ENCODE data around the gene TMEM203. TPM values are rescaled to one million over a fixed set of nuclear protein-coding genes. Genes with fewer than 3 reads are reported as not detected.

Gene TMEM203
- total and polyA plus RNA-seq, 2 of the 4 experiments (the other 2 are of a cell fraction) = 18.8 to 40.6 TPM

GRCh38 chr9:137188490-137189296, 16.8 kb downstream of the TMEM203 start, which contains the start of the genes ANAPC2 and SSNA1 (continued):
- TF ChIP-seq, protein P1, sequence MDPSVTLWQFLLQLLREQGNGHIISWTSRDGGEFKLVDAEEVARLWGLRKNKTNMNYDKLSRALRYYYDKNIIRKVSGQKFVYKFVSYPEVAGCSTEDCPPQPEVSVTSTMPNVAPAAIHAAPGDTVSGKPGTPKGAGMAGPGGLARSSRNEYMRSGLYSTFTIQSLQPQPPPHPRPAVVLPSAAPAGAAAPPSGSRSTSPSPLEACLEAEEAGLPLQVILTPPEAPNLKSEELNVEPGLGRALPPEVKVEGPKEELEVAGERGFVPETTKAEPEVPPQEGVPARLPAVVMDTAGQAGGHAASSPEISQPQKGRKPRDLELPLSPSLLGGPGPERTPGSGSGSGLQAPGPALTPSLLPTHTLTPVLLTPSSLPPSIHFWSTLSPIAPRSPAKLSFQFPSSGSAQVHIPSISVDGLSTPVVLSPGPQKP (IDR thresholded peaks at IDR 0.05; ENCODE audit: borderline replicate concordance, low read depth, low read length) = no peak
- TF ChIP-seq MAFK (IDR thresholded peaks at IDR 0.05; ENCODE audit: low read depth, low read length) = no peak

DNA sequence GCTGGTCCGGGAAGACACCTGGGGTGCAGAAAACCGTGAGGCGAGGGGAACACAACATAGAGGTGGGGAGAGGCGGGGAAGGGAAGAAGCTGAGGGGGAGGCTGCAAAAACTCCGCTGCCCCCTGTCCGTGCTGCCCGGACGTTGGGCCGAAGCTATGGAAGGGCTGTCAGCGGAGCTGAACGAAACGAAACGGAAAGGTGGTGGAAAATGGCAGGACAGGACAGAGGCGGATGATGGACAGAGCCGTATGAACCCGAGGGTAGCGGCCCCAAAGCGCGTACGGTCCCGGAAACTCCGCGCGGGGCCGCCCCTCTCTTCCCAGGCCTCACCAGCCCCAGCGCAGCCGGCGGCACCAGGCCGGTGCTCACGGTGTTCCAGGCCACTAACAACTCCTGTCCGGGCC, 17.4 kb downstream of the TMEM203 start:
- H4K20me1 ChIP-seq (ENCODE audit: insufficient read depth, low read length) = peaks cover 22% of the 10 kb centered on the region
- peak overlapping the region; percentile 69 to 97 for H4K8ac ChIP-seq (ENCODE audit: low read depth in 2 of 2, low read length in 2 of 2)
- H2AK5ac ChIP-seq (ENCODE audit: low read depth, low read length) = peak overlapping the region; percentile 84
- H4K91ac ChIP-seq (ENCODE audit: insufficient read depth, low read depth, low read length) = peak overlapping the region; percentile 59; the same call in 1 of the 2 replicates
- dilution Hi-C loops (cut with HindIII; ENCODE audit: low sequenced_read_pairs, unreplicated experiment) (no loop called here), in situ Hi-C loops (cut with MboI; ENCODE audit: low sequenced_read_pairs) (no loop called here), intact Hi-C loops (cut with micrococcal nuclease) (no loop called here)
- TF ChIP-seq RCOR1 (IDR thresholded peaks at IDR 0.05; ENCODE audit: insufficient replicate concordance, low read length) (no peak), MAZ (IDR thresholded peaks at IDR 0.05; ENCODE audit: borderline replicate concordance, low read depth, low read length) (no peak), POLR2A (IDR thresholded peaks at IDR 0.05; ENCODE audit: low read depth, low read length) (no peak), MXI1 (IDR thresholded peaks at IDR 0.05; ENCODE audit: borderline replicate concordance, low read depth, low read length) (no peak), MAFK (IDR thresholded peaks at IDR 0.05; ENCODE audit: low read depth, low read length) (no peak), SMC3 (IDR thresholded peaks at IDR 0.05; ENCODE audit: low read depth, low read length) (no peak), BHLHE40 (IDR thresholded peaks at IDR 0.05; ENCODE audit: low read depth, low read length) (no peak)
- TF ChIP-seq, protein P1 (IDR thresholded peaks at IDR 0.05; ENCODE audit: borderline replicate concordance, low read depth, low read length) = no peak
- TF ChIP-seq, protein P2, sequence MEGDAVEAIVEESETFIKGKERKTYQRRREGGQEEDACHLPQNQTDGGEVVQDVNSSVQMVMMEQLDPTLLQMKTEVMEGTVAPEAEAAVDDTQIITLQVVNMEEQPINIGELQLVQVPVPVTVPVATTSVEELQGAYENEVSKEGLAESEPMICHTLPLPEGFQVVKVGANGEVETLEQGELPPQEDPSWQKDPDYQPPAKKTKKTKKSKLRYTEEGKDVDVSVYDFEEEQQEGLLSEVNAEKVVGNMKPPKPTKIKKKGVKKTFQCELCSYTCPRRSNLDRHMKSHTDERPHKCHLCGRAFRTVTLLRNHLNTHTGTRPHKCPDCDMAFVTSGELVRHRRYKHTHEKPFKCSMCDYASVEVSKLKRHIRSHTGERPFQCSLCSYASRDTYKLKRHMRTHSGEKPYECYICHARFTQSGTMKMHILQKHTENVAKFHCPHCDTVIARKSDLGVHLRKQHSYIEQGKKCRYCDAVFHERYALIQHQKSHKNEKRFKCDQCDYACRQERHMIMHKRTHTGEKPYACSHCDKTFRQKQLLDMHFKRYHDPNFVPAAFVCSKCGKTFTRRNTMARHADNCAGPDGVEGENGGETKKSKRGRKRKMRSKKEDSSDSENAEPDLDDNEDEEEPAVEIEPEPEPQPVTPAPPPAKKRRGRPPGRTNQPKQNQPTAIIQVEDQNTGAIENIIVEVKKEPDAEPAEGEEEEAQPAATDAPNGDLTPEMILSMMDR (conservative IDR thresholded peaks at IDR 0.05; ENCODE audit: low read depth, low read length) = no peak
- peak overlapping the region; percentile 91 for H3K4me3 ChIP-seq (ENCODE audit: insufficient read depth, low read depth, low read length)
- H3K79me1 ChIP-seq (ENCODE audit: low read depth in 1 of 2, low read length in 2 of 2) = peaks cover 5 to 57% of the 10 kb centered on the region in 2 experiments
- no peaks in the 10 kb centered on the region for H3K9me3 ChIP-seq (ENCODE audit: control insufficient read depth, insufficient read depth, low read length)
- ATAC-seq (ENCODE audit: low read depth) (peak; percentile 3), DNase-seq (no peak)
- 0 out of 2 replicates have a peak overlapping the region, but pooled peaks have one; percentile 35 for H3K23ac ChIP-seq (ENCODE audit: low read depth, low read length)
- peak overlapping the region; percentile 96 for H2AK9ac ChIP-seq (replicated peaks; ENCODE audit: low read depth, low read length, poor library complexity)
- no peak overlapping the region for H2BK15ac ChIP-seq (ENCODE audit: low read depth, low read length)
- peak overlapping the region; percentile 84 for H3K9ac ChIP-seq (ENCODE audit: low read depth, low read length)
- 2% methylated on average over 17 of the region's 31 CpGs; no CpG with 5 or more reads in 1 of the 2 experiments for WGBS, 2 experiments (ENCODE audit: extremely low coverage in 2 of 2, insufficient read length in 1 of 2)
- H3K4me1 ChIP-seq (ENCODE audit: control insufficient read depth, insufficient read depth, low read length) = peaks cover 16% of the 10 kb centered on the region
- ChIA-PET POLR2A (ENCODE audit: unreplicated experiment) (interaction anchor here (0.6 to 0.8 kb wide), 2 partner anchors 55 to 101 kb away, joined by 3 to 6 read pairs; partner anchors contain the start of gene MAN1B1), CTCF (no interaction called here)
- H3K4ac ChIP-seq (ENCODE audit: low read depth, low read length) = peak overlapping the region; percentile 42
- H4K5ac ChIP-seq (ENCODE audit: low read depth, low read length) = peak overlapping the region; percentile 81
- no peak overlapping the region for H3K18ac ChIP-seq (ENCODE audit: low read depth, low read length)
- H2BK120ac ChIP-seq (ENCODE audit: low read depth, low read length) = no peak overlapping the region
- H3K9me1 ChIP-seq (ENCODE audit: insufficient read depth, low read length) = no peaks in the 10 kb centered on the region
- H3K14ac ChIP-seq (replicated peaks; ENCODE audit: low read depth, low read length) = peak overlapping the region; percentile 42; the same call in 1 of the 2 replicates
- 0 out of 2 replicates have a peak overlapping the region, but pooled peaks have one; percentile 38 for H3K56ac ChIP-seq (ENCODE audit: extremely low read depth, insufficient read depth, low read length)
- H3K27me3 ChIP-seq (ENCODE audit: control insufficient read depth, insufficient read depth, low read length) = no peaks in the 10 kb centered on the region
- H3K4me2 ChIP-seq (ENCODE audit: low read depth, low read length) = peak overlapping the region; percentile 88
- H3K36me3 ChIP-seq (ENCODE audit: control insufficient read depth, insufficient read depth, low read length) = peaks cover 57% of the 10 kb centered on the region
- BruUV-seq (replicated peaks) = no TSS peak
- H2AFZ ChIP-seq (replicated peaks; ENCODE audit: low read length, poor library complexity) = peak overlapping the region; percentile 99
- H2BK5ac ChIP-seq (ENCODE audit: low read depth, low read length, poor library complexity, severe bottlenecking) = peak overlapping the region; percentile 68
- peak overlapping the region; percentile 66 for H3K27ac ChIP-seq (ENCODE audit: insufficient read depth, low read length)
- H2BK20ac ChIP-seq (ENCODE audit: low read depth, low read length) = no peak overlapping the region

Data from IMR-90 (cell line).